Measurements from ENCODE around the gene ATP5F1D. TPM values are rescaled to one million over a fixed set of nuclear protein-coding genes. Genes with fewer than 3 reads are reported as not detected.
A peak's percentile ranks its signal among the peaks of the same experiment; 100 is the strongest.

Gene ATP5F1D
- total and polyA plus RNA-seq, 2 of the 8 experiments (the other 6 are each of a cell fraction or from before 2014, with no cell fraction given): 174 to 249 TPM

GRCh38 chr19:1275260-1275975 is 33.9 kb downstream of the ATP5F1D start, which contains the start of gene FAM174C (continued):
- TF ChIP-seq EZH2 (IDR thresholded peaks at IDR 0.05; ENCODE audit: low read depth, low read length, severe bottlenecking) (no peak), RFX5 (IDR thresholded peaks at IDR 0.05; ENCODE audit: borderline replicate concordance, low read depth, low read length) (no peak), RXRA (IDR thresholded peaks at IDR 0.05; ENCODE audit: insufficient read depth, low read depth, low read length) (no peak), TAF7 (optimal IDR thresholded peaks at IDR 0.05; ENCODE audit: borderline replicate concordance, low read depth, low read length) (peak; percentile 60), POLR2AphosphoS5 (IDR thresholded peaks at IDR 0.05; ENCODE audit: low read depth, low read length) (peak; percentile 84), CHD2 (IDR thresholded peaks at IDR 0.05; ENCODE audit: low read length) (peak; percentile 51; the same call in 1 of the 2 replicates)
- TF ChIP-seq, protein P1, sequence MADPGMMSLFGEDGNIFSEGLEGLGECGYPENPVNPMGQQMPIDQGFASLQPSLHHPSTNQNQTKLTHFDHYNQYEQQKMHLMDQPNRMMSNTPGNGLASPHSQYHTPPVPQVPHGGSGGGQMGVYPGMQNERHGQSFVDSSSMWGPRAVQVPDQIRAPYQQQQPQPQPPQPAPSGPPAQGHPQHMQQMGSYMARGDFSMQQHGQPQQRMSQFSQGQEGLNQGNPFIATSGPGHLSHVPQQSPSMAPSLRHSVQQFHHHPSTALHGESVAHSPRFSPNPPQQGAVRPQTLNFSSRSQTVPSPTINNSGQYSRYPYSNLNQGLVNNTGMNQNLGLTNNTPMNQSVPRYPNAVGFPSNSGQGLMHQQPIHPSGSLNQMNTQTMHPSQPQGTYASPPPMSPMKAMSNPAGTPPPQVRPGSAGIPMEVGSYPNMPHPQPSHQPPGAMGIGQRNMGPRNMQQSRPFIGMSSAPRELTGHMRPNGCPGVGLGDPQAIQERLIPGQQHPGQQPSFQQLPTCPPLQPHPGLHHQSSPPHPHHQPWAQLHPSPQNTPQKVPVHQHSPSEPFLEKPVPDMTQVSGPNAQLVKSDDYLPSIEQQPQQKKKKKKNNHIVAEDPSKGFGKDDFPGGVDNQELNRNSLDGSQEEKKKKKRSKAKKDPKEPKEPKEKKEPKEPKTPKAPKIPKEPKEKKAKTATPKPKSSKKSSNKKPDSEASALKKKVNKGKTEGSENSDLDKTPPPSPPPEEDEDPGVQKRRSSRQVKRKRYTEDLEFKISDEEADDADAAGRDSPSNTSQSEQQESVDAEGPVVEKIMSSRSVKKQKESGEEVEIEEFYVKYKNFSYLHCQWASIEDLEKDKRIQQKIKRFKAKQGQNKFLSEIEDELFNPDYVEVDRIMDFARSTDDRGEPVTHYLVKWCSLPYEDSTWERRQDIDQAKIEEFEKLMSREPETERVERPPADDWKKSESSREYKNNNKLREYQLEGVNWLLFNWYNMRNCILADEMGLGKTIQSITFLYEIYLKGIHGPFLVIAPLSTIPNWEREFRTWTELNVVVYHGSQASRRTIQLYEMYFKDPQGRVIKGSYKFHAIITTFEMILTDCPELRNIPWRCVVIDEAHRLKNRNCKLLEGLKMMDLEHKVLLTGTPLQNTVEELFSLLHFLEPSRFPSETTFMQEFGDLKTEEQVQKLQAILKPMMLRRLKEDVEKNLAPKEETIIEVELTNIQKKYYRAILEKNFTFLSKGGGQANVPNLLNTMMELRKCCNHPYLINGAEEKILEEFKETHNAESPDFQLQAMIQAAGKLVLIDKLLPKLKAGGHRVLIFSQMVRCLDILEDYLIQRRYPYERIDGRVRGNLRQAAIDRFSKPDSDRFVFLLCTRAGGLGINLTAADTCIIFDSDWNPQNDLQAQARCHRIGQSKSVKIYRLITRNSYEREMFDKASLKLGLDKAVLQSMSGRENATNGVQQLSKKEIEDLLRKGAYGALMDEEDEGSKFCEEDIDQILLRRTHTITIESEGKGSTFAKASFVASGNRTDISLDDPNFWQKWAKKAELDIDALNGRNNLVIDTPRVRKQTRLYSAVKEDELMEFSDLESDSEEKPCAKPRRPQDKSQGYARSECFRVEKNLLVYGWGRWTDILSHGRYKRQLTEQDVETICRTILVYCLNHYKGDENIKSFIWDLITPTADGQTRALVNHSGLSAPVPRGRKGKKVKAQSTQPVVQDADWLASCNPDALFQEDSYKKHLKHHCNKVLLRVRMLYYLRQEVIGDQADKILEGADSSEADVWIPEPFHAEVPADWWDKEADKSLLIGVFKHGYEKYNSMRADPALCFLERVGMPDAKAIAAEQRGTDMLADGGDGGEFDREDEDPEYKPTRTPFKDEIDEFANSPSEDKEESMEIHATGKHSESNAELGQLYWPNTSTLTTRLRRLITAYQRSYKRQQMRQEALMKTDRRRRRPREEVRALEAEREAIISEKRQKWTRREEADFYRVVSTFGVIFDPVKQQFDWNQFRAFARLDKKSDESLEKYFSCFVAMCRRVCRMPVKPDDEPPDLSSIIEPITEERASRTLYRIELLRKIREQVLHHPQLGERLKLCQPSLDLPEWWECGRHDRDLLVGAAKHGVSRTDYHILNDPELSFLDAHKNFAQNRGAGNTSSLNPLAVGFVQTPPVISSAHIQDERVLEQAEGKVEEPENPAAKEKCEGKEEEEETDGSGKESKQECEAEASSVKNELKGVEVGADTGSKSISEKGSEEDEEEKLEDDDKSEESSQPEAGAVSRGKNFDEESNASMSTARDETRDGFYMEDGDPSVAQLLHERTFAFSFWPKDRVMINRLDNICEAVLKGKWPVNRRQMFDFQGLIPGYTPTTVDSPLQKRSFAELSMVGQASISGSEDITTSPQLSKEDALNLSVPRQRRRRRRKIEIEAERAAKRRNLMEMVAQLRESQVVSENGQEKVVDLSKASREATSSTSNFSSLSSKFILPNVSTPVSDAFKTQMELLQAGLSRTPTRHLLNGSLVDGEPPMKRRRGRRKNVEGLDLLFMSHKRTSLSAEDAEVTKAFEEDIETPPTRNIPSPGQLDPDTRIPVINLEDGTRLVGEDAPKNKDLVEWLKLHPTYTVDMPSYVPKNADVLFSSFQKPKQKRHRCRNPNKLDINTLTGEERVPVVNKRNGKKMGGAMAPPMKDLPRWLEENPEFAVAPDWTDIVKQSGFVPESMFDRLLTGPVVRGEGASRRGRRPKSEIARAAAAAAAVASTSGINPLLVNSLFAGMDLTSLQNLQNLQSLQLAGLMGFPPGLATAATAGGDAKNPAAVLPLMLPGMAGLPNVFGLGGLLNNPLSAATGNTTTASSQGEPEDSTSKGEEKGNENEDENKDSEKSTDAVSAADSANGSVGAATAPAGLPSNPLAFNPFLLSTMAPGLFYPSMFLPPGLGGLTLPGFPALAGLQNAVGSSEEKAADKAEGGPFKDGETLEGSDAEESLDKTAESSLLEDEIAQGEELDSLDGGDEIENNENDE (IDR thresholded peaks at IDR 0.05; ENCODE audit: insufficient replicate concordance, low read length): no peak

All from H1 (cell line).